DND-41 (cell line): ENCODE results near the gene SMTNL2.

Experiments used
- ATAC-seq: fragments of 200-7000 bp; cut with Tn5 transposase; 3 replicates; pipeline ENCODE4 v1.9.1; 2021; ENCODE audit warnings: low read depth; ENCODE audit not compliant: insufficient read depth
- DNase-seq: peaks from one replicate; pipeline ENCODE4 v3.0.0-alpha.2; 2020
- H2AFZ ChIP-seq: 2 replicates; pipeline ENCODE4 v1.6.0; 2012; ENCODE audit warnings: low read depth, low read length
- H3K27ac ChIP-seq: 2 replicates; pipeline ENCODE4 v1.5.1; 2012; ENCODE audit warnings: low read length, inconsistent platforms
- H3K27me3 ChIP-seq: fragments of 200-600 bp; sonication (generic); 2 replicates; pipeline ENCODE4 v1.6.0; 2012; ENCODE audit warnings: low read length, mild to moderate bottlenecking, inconsistent platforms; ENCODE audit not compliant: insufficient read depth, poor library complexity
- H3K36me3 ChIP-seq: 2 replicates; pipeline ENCODE4 v1.5.1; 2012; ENCODE audit warnings: low read length, inconsistent platforms; ENCODE audit not compliant: insufficient read depth
- H3K4me1 ChIP-seq: 2 replicates; pipeline ENCODE4 v1.5.1; 2012; ENCODE audit warnings: mild to moderate bottlenecking, low read length; ENCODE audit not compliant: insufficient read depth
- H3K4me2 ChIP-seq: 2 replicates; pipeline ENCODE4 v1.6.0; 2012; ENCODE audit warnings: mild to moderate bottlenecking, moderate library complexity, low read length, inconsistent platforms; ENCODE audit not compliant: insufficient read depth
- H3K4me3 ChIP-seq, 2 experiments: fragments of 200-600 bp in 1 of 2; shearing (Covaris generic) in 1 of 2; 2 replicates each; pipeline ENCODE4 v1.5.1; 2012 to 2016; ENCODE audit warnings: inconsistent platforms in 2 of 2, low read length in 2 of 2, mild to moderate bottlenecking in 2 of 2, low read depth in 1 of 2, moderate library complexity in 1 of 2
- H3K79me2 ChIP-seq: 2 replicates; pipeline ENCODE4 v1.6.0; 2012; ENCODE audit warnings: low read length, inconsistent platforms; ENCODE audit not compliant: insufficient read depth
- H3K9ac ChIP-seq: 2 replicates; pipeline ENCODE4 v1.6.0; 2012; ENCODE audit warnings: low read depth, mild to moderate bottlenecking, inconsistent platforms, low read length, moderate library complexity
- H3K9me3 ChIP-seq: 2 replicates; pipeline ENCODE4 v1.5.1; 2012; ENCODE audit warnings: low read length, moderate library complexity, mild to moderate bottlenecking, inconsistent platforms; ENCODE audit not compliant: insufficient read depth, severe bottlenecking
- H4K20me1 ChIP-seq: 2 replicates; pipeline ENCODE4 v1.6.0; 2012; ENCODE audit warnings: low read length; ENCODE audit not compliant: insufficient read depth
- EZH2 ChIP-seq: IDR thresholded peaks from 3 replicates; pipeline ENCODE4 v1.6.1; 2012; ENCODE audit warnings: borderline replicate concordance, low read depth, mild to moderate bottlenecking, moderate library complexity, low read length, inconsistent platforms; ENCODE audit not compliant: severe bottlenecking
- TF ChIP-seq, protein P1 (sequence below): IDR thresholded peaks from 2 replicates; pipeline ENCODE4 v1.5.1; 2012; ENCODE audit warnings: borderline replicate concordance, low read length, moderate library complexity, mild to moderate bottlenecking; ENCODE audit not compliant: poor library complexity, severe bottlenecking; ENCODE audit errors: extremely low read depth

SMTNL2 gene

DNA sequence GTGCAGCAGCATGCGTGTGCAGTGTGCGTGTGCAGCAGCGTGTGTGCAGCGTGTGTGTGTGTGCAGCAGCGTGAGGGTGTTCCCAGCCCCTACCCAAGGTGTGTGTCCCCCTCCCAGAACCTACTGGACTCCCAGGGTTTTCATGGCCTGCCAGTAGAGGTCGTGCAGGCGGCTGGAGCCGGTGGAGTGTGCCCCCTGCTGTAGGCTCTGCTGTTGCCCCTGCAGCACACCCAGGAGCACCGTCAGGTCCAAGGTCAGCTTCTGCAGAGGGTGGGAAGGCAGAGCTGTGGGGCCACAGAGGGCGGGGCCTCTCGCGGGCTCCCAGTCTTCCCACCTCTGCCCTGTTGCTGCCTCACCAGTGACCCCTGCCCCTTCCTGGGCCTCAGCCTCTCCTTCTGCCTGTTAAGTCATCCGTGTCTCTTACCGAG lies 44.1 kb upstream of the SMTNL2 start:
- no peak overlapping the region for H3K9ac ChIP-seq
- no peak for DNase-seq
- no peak overlapping the region for H2AFZ ChIP-seq
- H3K36me3 ChIP-seq = peaks cover 73% of the 10 kb centered on the region
- H3K4me1 ChIP-seq = no peaks in the 10 kb centered on the region
- H3K27ac ChIP-seq = no peak overlapping the region
- ATAC-seq = no peak
- H4K20me1 ChIP-seq = peaks cover 40% of the 10 kb centered on the region
- H3K4me2 ChIP-seq = no peak overlapping the region
- no peaks in the 10 kb centered on the region for H3K79me2 ChIP-seq
- H3K4me3 ChIP-seq = no peak overlapping the region
- no peak for TF ChIP-seq EZH2
- TF ChIP-seq, protein P1, sequence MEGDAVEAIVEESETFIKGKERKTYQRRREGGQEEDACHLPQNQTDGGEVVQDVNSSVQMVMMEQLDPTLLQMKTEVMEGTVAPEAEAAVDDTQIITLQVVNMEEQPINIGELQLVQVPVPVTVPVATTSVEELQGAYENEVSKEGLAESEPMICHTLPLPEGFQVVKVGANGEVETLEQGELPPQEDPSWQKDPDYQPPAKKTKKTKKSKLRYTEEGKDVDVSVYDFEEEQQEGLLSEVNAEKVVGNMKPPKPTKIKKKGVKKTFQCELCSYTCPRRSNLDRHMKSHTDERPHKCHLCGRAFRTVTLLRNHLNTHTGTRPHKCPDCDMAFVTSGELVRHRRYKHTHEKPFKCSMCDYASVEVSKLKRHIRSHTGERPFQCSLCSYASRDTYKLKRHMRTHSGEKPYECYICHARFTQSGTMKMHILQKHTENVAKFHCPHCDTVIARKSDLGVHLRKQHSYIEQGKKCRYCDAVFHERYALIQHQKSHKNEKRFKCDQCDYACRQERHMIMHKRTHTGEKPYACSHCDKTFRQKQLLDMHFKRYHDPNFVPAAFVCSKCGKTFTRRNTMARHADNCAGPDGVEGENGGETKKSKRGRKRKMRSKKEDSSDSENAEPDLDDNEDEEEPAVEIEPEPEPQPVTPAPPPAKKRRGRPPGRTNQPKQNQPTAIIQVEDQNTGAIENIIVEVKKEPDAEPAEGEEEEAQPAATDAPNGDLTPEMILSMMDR = peak; percentile 22
- H3K27me3 ChIP-seq = no peaks in the 10 kb centered on the region
- H3K9me3 ChIP-seq = no peaks in the 10 kb centered on the region

DNA sequence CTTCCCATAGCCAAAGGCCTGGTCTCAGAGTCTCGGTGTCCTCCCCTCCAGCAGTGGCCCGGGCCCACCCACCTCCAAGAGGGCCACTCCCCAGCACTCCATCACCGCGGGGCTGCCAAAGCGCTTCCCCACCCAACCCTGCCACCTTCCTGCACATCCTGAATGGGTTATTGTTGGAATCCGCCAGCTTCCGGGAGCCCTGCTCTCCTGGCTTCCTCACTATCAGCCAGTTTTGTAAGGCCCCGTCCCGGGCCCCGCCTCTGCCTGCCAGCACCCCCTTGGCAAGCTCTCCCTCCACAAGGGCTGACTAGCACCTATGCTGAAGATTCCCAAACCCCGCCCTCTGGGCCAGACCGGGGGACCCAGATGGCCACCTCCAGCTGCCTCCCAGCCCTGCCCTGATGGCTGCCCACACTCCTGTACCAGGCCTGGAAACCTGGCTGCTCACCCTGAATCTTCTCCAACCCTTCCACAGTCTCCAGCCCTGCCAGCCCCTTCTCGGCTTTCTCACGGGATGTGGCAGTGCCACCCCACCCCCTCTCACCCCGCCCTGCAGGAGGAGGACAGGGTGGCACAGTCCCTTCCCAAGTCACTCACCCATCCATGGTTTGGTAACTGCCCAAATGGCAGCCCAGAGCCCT lies 43.5 kb upstream of the SMTNL2 start:
- Histone ChIP-seq H3K27me3 (no peaks in the 10 kb centered on the region), H3K4me2 (no peak overlapping the region), H4K20me1 (peaks cover 45% of the 10 kb centered on the region), H3K36me3 (peaks cover 78% of the 10 kb centered on the region), H3K9me3 (no peaks in the 10 kb centered on the region), H3K79me2 (no peaks in the 10 kb centered on the region), H3K4me1 (no peaks in the 10 kb centered on the region), H3K27ac (no peak overlapping the region), H3K9ac (no peak overlapping the region), H3K4me3 (no peak overlapping the region), H2AFZ (no peak overlapping the region)
- TF ChIP-seq, protein P1 = no peak
- no peak for TF ChIP-seq EZH2
- no peak for ATAC-seq
- no peak for DNase-seq

DNA sequence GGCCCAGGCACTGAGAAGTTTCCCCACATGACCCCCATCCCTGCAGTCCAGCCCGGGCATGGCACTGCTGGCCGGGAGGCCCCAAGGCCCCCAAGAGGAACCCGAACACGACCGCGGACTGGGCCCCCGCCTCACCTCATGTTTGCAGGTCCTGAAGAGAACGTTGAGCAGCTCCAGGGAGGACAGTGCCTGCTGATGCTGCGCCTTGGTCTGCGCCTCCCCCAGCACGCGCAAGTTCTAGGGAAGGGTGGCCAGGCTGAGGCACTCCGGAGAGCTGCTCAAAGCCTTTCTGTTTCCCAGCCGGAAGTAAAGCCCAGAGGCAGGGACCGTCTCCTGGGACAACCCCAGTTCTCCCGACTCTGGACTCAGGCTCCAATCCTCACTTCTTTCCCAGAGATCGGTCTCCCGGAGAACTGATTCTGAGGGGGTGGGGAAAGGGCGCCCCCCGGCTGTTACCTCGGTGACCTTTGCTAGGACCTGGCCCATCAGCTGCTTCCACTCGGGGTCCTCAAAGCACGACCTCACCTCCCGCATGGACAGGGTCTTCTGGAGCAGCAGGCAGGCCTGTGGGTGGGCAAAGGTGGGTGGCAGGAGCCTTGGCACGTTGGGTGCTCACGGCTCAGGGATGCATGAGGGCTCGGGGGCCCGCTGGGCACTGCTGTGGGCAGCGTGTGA lies 42.9 kb upstream of the SMTNL2 start:
- no peak overlapping the region for H3K4me2 ChIP-seq
- no peak overlapping the region for H2AFZ ChIP-seq
- H3K27ac ChIP-seq = no peak overlapping the region
- ATAC-seq = no peak
- H3K4me1 ChIP-seq = no peaks in the 10 kb centered on the region
- H3K9me3 ChIP-seq = no peaks in the 10 kb centered on the region
- DNase-seq = no peak
- H3K79me2 ChIP-seq = no peaks in the 10 kb centered on the region
- peaks cover 46% of the 10 kb centered on the region for H4K20me1 ChIP-seq
- H3K9ac ChIP-seq = no peak overlapping the region
- peaks cover 82% of the 10 kb centered on the region for H3K36me3 ChIP-seq
- no peaks in the 10 kb centered on the region for H3K27me3 ChIP-seq
- H3K4me3 ChIP-seq = no peak overlapping the region
- TF ChIP-seq EZH2 = no peak
- TF ChIP-seq, protein P1 = peak; percentile 31
